H1 (cell line): ENCODE data around the gene DEPDC4. TPM values are rescaled to one million over a fixed set of nuclear protein-coding genes. Genes with fewer than 3 reads are reported as not detected.

Source experiments
- CREB1 ChIP-seq: IDR thresholded peaks from 2 replicates; pipeline ENCODE4 v1.6.1; 2012; ENCODE audit warnings: inconsistent platforms
- RNF2 ChIP-seq: fragments of 200-900, 300-1000 bp; sonication (generic); IDR thresholded peaks from 2 replicates; pipeline ENCODE4 v1.7.1; 2016; ENCODE audit warnings: borderline replicate concordance, low read depth, mild to moderate bottlenecking, antibody characterized with exemption, low read length; ENCODE audit not compliant: poor library complexity, severe bottlenecking; ENCODE audit errors: missing control alignments
- RXRA ChIP-seq: IDR thresholded peaks from 2 replicates; pipeline ENCODE4 v1.6.1; 2011; ENCODE audit warnings: low read depth, mild to moderate bottlenecking, low read length, moderate library complexity; ENCODE audit not compliant: insufficient read depth
- SP1 ChIP-seq: IDR thresholded peaks from 2 replicates; pipeline ENCODE4 v1.6.1; 2011; ENCODE audit warnings: low read depth, low read length
- polyA plus RNA-seq, 7 experiments: library from polyadenylated mRNA; depleted of rRNA in 3 of 7; stranded (reverse) in 5 of 7; unstranded in 2 of 7; fragments of >200 nt in 5 of 7; fragments of 200-250 nt in 2 of 7; gene quantifications; 1 replicate in 5 of 7; 2 replicates in 1 of 7; 4 replicates in 1 of 7; pipeline versions ENCODE4 v1.2.1 to v1.2.3, GENCODE V29; 2011 to 2013; ENCODE audit warnings: missing spikeins in 2 of 7, mixed read lengths in 2 of 7
- total RNA-seq: library from RNA; stranded (reverse); fragmentation: NEBNext Ultra II Directional; extraction: Animal tissue kit (Norgen Biotek cat#: 25700); gene quantifications from 2 replicates; pipeline ENCODE4 v1.2.1, GENCODE V29; 2021
- TF ChIP-seq, protein P1 (sequence below): fragments of 300-600 bp; sonication (generic); IDR thresholded peaks from 2 replicates; pipeline ENCODE4 v1.7.1; 2012; ENCODE audit warnings: low read length, moderate library complexity, mild to moderate bottlenecking, inconsistent platforms; ENCODE audit not compliant: insufficient replicate concordance

The DEPDC4 gene
- total and polyA plus RNA-seq, 2 of the 8 experiments (the other 6 are each of a cell fraction or from before 2014, with no cell fraction given) = 0.80 to 3.8 TPM

DNA sequence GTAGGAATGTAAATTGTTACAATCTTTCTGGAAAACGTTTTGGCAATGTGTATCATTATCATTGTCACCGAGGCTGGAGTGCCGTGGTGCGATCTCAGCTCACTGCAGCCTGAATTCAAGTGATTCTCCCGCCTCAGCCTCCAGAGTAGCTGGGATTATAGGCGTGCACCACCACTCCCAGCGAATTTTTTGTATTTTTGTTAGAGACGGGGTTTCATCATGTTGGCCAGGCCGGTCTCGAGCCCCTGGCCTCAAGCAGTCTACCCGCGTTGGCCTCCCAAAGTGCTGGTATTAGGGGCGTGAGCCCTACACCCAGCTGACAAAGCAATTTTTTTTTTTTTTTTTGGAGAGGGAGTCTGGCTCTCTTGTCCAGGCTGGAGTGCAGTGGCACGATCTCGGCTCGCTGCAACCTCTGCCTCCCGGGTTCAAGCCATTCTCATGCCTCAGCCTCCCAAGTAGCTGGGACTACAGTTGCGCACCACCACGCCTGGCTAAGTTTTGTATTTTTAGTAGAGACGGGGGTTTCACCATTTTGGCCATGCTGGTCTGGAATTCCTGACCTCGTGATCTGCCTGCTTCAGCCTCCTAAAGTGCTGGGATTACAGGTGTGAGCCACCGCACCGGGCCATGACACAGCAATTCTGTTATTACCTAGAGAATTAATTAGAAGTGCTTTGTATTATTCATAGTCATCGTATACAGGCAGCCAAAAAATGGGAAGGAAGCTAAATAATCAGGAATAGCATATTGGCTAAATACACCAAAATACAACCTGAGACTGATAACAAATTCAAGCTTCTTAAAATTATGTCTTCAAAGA lies 65.1 kb downstream of the DEPDC4 start (continued):
- no peak for TF ChIP-seq RXRA
- TF ChIP-seq, protein P1, sequence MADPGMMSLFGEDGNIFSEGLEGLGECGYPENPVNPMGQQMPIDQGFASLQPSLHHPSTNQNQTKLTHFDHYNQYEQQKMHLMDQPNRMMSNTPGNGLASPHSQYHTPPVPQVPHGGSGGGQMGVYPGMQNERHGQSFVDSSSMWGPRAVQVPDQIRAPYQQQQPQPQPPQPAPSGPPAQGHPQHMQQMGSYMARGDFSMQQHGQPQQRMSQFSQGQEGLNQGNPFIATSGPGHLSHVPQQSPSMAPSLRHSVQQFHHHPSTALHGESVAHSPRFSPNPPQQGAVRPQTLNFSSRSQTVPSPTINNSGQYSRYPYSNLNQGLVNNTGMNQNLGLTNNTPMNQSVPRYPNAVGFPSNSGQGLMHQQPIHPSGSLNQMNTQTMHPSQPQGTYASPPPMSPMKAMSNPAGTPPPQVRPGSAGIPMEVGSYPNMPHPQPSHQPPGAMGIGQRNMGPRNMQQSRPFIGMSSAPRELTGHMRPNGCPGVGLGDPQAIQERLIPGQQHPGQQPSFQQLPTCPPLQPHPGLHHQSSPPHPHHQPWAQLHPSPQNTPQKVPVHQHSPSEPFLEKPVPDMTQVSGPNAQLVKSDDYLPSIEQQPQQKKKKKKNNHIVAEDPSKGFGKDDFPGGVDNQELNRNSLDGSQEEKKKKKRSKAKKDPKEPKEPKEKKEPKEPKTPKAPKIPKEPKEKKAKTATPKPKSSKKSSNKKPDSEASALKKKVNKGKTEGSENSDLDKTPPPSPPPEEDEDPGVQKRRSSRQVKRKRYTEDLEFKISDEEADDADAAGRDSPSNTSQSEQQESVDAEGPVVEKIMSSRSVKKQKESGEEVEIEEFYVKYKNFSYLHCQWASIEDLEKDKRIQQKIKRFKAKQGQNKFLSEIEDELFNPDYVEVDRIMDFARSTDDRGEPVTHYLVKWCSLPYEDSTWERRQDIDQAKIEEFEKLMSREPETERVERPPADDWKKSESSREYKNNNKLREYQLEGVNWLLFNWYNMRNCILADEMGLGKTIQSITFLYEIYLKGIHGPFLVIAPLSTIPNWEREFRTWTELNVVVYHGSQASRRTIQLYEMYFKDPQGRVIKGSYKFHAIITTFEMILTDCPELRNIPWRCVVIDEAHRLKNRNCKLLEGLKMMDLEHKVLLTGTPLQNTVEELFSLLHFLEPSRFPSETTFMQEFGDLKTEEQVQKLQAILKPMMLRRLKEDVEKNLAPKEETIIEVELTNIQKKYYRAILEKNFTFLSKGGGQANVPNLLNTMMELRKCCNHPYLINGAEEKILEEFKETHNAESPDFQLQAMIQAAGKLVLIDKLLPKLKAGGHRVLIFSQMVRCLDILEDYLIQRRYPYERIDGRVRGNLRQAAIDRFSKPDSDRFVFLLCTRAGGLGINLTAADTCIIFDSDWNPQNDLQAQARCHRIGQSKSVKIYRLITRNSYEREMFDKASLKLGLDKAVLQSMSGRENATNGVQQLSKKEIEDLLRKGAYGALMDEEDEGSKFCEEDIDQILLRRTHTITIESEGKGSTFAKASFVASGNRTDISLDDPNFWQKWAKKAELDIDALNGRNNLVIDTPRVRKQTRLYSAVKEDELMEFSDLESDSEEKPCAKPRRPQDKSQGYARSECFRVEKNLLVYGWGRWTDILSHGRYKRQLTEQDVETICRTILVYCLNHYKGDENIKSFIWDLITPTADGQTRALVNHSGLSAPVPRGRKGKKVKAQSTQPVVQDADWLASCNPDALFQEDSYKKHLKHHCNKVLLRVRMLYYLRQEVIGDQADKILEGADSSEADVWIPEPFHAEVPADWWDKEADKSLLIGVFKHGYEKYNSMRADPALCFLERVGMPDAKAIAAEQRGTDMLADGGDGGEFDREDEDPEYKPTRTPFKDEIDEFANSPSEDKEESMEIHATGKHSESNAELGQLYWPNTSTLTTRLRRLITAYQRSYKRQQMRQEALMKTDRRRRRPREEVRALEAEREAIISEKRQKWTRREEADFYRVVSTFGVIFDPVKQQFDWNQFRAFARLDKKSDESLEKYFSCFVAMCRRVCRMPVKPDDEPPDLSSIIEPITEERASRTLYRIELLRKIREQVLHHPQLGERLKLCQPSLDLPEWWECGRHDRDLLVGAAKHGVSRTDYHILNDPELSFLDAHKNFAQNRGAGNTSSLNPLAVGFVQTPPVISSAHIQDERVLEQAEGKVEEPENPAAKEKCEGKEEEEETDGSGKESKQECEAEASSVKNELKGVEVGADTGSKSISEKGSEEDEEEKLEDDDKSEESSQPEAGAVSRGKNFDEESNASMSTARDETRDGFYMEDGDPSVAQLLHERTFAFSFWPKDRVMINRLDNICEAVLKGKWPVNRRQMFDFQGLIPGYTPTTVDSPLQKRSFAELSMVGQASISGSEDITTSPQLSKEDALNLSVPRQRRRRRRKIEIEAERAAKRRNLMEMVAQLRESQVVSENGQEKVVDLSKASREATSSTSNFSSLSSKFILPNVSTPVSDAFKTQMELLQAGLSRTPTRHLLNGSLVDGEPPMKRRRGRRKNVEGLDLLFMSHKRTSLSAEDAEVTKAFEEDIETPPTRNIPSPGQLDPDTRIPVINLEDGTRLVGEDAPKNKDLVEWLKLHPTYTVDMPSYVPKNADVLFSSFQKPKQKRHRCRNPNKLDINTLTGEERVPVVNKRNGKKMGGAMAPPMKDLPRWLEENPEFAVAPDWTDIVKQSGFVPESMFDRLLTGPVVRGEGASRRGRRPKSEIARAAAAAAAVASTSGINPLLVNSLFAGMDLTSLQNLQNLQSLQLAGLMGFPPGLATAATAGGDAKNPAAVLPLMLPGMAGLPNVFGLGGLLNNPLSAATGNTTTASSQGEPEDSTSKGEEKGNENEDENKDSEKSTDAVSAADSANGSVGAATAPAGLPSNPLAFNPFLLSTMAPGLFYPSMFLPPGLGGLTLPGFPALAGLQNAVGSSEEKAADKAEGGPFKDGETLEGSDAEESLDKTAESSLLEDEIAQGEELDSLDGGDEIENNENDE = no peak
- no peak for TF ChIP-seq SP1
- TF ChIP-seq RNF2 = no peak
- no peak for TF ChIP-seq CREB1
